Right ventricle myocardium inferior (tissue), 1 donor: Measurements from ENCODE around the gene STAT5A. TPM values are rescaled to one million over a fixed set of nuclear protein-coding genes. Genes with fewer than 3 reads are reported as not detected.
"Not testable (repeated sequence)": the region's sequence is repeated elsewhere in the genome, so short reads cannot be mapped to it uniquely, and the experiment has no call there.

Experiments
- ATAC-seq: fragments of 200-7000 bp; cut with Tn5 transposase; one replicate; pipeline ENCODE4 v1.9.1; 2020; ENCODE audit warnings: mild to moderate bottlenecking, moderate library complexity
- DNase-seq: peaks from one replicate; pipeline ENCODE4 v3.0.0; 2021; ENCODE audit errors: missing footprints
- intact Hi-C: fragments of 100-400 bp; cut with DNase I; formaldehyde crosslinking; loops from one replicate; pipeline ENCODE4 v1.11.0; 2022
- long read RNA-seq: library from polyadenylated mRNA; unstranded; transcript quantifications from one replicate; pipeline ENCODE4 v2.0.0, GENCODE V29; 2021
- total RNA-seq: library from RNA; stranded (reverse); fragmentation: NEBNext Ultra II Directional; extraction: Animal tissue kit (Norgen Biotek cat#: 25700); gene quantifications from one replicate; pipeline ENCODE4 v1.2.1, GENCODE V29; 2021
- donor health status: DM: no; HTN: yes; CAD: no; lungs with severe emphysema.

STAT5A gene
- 14.6 TPM for total RNA-seq
- long read RNA-seq, transcript STAT5A-211 (19 exons, 3,318 nt), result major isoform, 11 of 19 reads
- long read RNA-seq, partial matches to known transcripts, result 3 of 19 reads
- long read RNA-seq, other reads (novel, unspliced or antisense), result 3 of 19 reads

DNA sequence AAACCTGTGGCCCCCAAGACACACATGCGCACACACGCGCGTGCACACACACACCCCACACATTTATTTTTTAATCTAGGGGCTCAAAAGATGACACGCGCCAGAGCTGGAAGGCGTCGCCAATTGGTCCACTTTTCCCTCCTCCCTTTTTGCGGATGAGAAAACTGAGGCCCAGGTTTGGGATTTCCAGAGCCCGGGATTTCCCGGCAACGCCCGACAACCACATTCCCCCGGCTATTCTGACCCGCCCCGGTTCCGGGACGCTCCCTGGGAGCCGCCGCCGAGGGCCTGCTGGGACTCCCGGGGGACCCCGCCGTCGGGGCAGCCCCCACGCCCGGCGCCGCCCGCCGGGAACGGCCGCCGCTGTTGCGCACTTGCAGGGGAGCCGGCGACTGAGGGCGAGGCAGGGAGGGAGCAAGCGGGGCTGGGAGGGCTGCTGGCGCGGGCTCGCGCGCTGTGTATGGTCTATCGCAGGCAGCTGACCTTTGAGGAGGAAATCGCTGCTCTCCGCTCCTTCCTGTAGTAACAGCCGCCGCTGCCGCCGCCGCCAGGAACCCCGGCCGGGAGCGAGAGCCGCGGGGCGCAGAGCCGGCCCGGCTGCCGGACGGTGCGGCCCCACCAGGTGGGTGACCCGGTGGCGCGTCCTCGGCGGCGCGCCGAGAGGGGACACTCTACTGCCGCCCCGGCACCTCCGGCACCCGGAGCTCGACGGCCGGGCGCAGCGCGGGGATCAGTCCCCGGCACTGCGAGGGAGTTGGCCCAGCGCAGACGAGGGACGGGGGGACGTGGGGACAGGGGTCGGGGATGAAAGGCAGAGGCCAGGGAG, at the start of gene STAT5A:
STAT5A (plus strand) TSS at position 522 of the 826 bp plus-strand sequence. CDS start 914 bp downstream, outside the sequence.
- DNase-seq, result peak; percentile 96
- ATAC-seq, result peak; percentile 92
- intact Hi-C loops, result no loop called here

DNA sequence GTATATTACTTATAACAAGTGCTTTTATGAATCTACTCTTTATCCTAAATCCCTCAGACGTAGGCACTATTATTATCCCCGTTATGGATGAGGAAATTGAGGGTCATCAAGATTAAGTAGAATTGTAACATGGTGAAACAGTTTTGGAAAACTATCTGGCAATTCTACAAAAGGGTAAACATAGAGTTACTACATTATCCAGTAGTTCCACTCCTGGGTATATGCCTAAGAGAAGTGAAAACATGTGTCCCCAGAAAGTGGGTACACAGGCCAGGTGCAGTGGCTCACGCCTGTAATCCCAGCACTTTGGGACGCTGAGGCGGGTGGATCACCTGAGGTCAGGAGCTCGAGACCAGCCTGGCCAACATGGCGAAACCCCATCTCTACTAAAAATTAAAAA, 48.7 kb upstream of the STAT5A start:
- DNase-seq, ATAC-seq, intact Hi-C loops: not testable (repeated sequence)

DNA sequence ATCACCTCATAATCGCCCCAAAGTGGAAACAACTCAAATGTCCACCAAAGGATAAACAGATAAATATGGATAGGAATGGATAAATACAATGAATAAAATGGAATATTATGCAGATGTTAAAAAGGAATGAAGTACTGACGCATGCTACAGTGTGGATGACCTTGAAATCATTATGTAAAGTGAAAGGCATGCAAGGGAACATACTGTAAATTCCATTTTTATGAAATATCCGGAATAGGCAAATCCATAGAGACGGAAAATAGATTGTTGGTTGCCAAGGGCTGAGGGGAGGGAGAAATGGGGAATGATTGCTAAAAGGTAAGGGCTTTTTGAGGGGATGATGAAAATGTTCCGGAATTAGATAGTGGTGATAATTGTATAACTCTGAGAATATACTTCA, 48.1 kb upstream of the STAT5A start:
- DNase-seq (no peak), ATAC-seq (no peak)
- intact Hi-C loops, result no loop called here

DNA sequence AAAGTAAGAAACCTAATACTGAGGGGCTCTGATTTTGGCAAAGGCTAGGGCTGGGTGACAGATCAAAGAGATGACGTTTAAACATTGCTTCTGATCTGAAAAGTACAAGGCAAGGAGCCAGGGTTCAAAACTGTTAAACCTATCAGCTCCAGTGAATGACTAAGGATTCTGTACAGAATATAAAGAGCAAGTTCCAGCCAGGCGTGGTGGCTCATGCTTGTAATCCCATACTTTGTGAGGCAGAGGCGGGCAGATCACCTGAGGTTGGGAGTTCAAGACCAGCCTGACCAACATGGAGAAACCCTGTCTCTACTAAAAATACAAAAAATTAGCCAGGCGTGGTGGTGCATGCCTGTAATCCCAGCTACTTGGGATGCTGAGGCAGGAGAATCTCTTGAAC, 47.4 kb upstream of the STAT5A start:
- DNase-seq, ATAC-seq, intact Hi-C loops: not testable (repeated sequence)

DNA sequence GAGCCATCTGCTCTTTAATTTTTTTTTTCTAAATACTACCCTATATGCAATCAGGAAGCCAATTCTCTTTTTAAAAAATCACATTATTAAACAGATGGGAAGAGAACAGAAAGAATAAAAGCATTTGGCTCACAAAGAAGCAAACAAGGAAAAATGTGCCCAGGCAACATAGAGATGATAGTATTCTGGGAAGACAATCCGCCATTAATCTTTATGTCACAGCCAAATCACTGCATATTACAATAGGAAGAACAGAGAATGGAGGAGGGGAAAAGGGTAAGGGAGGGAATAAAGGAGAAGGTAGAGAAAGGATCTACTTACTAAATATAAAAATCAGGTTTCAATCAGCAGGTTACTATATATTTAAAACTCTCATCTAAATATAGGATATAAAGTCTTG, 46.4 kb upstream of the STAT5A start:
- ATAC-seq (no peak), DNase-seq (no peak)
- intact Hi-C loops, result no loop called here

DNA sequence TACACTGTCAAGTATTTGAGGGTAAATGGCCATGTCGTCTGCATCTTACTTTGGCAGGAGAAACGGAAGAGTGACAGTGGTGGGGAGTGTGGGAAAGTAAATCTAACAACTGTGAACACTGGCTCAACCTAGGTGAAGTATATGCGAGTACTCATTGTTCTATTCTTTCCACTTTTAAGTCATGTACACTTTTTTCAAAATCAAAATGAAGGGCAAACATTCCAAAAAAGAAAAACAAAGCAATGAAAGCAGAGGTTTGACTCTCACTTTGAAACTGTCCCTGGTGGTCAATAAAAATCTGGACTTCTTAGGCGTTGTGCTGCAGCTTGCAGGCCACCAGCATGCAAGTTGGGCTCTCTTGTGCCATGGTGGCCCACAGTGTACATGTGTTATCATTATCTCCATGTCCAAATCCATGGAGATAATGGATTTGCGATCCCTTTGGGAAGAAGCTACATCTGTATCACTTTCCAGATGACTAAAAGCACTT, 44.8 kb upstream of the STAT5A start:
- no peak for ATAC-seq
- intact Hi-C loops, result no loop called here

DNA sequence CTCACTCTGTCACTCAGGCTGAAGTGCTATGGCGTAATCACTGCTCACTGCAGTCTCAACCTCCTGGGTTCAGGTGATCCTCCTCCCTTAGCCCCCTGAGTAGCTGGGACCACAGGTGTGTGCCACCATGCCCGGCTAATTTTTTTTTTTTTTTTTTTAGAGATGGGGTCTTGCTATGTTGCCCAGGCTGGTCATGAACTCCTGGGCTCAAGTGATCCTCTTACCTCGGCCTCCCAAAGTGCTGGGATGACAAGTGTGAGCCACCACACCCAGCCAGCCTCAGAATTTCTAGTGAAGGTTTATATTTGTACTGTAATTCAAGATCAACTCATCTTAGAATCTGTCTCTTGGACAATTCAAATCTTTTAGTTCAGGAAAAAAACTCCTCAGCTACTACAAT, 44.2 kb upstream of the STAT5A start:
- intact Hi-C loops, DNase-seq, ATAC-seq: not testable (repeated sequence)

More for the DNA sequence above, 44.8 kb upstream of the STAT5A start:
- no peak for DNase-seq

DNA sequence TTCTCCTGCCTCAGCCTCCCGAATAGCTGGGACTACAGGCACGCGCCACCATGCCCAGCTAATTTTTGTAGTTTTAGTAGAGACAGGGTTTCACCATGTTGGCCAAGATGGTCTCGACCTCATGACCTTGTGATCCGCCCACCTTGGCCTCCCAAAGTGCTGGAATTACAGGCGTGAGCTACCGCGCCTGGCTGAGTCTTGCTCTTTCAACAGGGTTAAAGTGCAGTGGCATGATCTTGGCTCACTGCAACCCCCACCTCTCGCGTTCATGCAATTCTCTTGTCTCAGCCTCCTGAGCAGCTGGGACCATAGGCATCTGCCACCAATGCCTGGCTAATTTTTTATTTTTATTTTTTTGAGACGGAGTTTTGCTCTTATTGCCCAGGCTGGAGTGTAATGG, 43.1 kb upstream of the STAT5A start:
- intact Hi-C loops, ATAC-seq, DNase-seq: not testable (repeated sequence)

DNA sequence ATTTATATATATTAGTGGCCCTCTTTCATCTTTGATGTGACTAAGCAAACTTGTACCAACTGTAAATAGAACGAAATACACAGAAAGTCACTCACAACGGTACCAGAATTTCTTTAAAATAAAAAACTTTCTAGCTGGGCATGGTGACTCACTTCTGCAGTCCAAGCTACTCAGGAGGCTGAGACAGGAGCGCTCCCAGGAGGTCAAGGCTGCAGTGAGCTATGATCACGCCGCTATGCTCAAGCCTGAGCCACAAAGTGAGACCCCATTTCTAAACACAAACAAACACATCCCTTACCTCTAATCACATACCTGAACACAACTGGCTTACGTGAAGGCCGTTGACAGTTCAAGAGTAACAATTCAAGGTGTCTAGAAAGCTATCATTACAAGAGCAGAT, 41.8 kb upstream of the STAT5A start:
- ATAC-seq (no peak), DNase-seq (no peak)
- intact Hi-C loops, result no loop called here

DNA sequence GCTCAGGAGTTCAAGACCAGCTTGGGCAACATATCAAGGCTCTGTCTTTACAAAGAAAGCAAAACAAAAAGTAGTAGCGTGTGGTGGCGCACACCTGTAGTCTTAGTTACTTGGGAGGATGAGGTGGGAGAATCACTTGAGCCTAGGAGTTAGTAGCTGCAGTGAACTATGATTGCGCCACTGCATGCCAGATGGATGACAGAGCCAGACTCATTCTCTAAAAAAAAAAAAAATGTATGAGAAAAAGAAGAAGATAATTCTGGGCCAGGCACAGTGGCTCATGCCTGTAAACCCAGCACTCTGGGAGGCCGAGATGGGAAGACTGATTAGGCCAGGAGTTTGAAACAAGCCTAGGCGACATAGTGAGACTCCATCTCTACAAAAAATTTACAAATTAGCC, 40.6 kb upstream of the STAT5A start:
- ATAC-seq (no peak), DNase-seq (no peak)
- intact Hi-C loops, result no loop called here

DNA sequence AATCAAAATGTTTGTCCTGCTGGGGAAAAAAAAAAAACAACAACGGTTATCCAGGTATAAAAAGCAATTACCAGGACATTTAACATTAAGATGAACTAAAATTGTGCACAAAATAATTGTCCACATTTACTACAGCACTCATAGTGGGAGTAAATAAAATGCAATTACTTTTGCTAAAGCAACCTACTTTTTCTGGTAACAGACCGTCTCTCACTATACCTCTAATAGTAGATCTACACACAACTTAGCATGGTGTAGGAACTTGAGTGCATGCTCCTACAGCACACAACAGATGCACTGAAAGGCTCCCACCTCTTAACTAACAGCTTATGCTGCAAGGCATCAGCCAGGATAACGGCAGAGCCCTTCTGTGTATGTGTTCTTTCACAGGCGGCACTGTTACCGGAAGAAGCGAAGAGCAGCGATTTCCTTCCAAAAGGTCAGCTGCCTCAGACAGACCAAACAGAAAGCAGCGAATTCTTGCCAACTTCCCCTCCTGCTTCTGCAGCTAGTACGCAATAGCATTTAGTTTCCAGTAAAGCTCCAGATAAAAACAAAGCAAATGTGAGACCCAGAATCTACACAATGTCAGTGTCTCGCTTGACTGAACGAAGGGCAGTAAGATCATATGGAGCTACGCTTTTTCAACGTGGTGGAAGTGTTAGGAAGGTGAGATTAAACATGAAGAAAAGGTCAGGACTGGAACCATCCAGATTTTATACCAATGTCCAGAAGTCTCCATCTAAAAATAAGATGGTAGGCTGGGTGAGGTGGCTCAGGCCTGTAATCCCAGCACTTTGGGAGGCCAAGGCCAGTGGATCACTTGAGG, 39.7 kb upstream of the STAT5A start:
- ATAC-seq, result peak; percentile 96
- DNase-seq, result peak; percentile 74
- intact Hi-C loops, result no loop called here

DNA sequence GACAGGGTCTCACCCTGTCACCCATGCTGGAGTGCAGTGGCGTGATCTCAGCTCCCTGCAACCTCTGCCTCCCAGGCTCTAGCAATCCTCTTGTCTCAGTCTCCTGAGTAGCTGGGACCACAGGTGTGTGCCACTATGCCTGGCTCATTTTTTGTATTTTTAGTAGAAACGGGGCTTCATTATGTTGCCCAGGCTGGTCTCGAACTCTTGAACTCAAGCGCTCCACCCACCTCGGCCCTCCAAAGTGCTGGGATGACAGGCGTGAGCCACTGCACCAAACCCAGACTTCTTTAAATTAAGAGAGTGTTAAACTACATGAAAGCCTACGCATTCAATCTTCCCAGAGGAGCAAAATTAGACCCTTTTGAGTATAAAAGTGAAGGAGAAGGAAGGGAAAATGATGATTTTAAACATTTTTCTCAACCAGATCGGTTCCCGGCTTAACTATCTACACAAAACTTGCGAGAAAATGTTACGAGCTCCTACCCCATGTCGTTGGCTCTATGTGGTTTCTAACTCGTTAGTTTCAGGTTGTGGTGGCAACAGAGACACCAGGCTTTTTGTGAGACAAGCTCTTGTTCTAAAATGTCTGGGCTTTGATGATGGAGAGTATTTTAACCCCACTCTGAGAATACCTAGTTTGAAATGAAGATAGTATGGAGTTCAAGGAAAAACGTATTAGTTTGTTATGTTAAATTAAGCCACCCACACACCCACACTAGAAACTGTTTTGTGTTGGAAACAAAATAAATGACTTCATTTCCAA, 38.4 kb upstream of the STAT5A start:
- ATAC-seq (no peak), DNase-seq (no peak)
- intact Hi-C loops, result no loop called here

DNA sequence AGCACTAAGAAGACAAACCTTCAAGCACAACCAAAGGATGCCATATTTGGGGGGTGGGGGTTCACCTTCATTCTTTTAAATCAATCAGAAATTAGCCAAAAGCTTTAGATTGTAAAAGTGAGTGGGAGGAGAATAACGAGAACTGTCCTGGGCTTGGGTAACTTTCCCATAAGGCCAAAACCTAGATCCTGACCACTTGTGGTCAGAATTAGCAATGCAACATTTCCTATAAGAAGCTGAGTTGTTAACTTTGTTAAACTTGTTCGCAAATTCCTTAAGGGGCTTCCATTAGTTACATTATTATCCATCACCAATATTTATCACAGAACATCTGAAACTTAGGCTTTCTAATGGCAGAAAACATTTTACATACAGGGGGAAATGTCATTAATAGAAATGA, 37.2 kb upstream of the STAT5A start:
- intact Hi-C loops, result no loop called here
- ATAC-seq (no peak), DNase-seq (no peak)

DNA sequence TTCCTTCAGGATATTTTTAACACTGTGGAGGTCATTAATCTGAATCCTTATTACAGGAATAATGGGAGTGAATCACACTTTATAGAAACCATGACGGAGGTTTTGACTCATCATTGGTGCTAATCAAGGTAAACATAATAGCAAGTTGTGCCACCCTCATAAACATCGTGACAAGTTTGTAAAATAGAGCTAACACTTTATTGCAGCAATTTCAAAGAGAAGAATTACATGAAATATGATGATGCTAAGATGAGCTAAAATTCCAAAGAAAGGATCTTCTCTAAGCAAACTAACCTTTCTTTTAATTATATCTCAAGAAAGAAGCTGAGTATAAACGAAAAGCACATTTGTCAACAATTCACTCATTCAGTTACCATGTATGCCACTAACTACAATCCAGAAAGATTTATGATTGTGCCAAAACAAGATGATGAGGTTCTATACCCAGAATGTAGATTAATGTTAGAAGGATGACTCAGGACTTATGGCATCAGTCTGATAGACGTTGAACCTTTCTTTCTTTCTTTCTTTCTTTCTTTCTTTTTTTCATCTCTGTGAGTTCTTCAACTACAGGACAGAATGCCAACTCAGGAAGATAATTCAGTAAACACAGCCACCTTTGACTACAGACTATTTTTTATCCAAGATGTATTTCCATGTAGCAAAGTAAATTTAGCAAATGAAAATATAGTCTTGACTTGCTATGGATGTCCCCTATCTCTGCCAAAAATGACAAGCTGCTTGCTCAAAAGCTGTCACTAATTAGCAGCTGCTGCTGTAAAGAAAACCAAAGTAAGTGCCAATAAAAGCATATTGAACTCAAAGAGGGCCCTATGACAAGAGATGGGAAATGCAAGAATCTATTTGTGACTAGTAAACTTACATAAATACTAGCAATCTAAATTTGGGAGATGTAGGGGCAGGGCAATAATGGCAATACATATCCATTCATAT, 35.4 kb upstream of the STAT5A start:
- no peak for ATAC-seq

DNA sequence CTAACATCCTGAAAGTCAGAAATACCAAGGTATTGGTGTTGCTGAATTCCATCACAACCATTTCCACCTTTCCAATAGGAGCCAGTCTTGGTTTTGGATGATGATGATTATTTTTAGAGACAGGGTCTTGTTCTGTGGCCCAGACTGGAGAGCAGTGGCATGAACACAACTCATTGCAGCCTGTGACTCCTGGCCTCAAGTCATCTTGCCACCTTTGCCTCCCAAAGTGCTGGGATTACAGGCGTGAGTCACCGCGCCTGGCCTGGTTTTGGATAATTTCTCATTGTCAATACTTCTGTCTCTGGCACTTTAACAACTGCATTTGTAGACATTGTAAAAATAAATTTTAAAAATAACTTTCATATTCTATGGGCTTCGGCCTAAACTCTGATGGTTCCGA, 34.7 kb upstream of the STAT5A start:
- no peak for DNase-seq
- intact Hi-C loops, result no loop called here
- ATAC-seq, result no peak

More for the DNA sequence above, 35.4 kb upstream of the STAT5A start:
- DNase-seq, result no peak
- intact Hi-C loops, result no loop called here

DNA sequence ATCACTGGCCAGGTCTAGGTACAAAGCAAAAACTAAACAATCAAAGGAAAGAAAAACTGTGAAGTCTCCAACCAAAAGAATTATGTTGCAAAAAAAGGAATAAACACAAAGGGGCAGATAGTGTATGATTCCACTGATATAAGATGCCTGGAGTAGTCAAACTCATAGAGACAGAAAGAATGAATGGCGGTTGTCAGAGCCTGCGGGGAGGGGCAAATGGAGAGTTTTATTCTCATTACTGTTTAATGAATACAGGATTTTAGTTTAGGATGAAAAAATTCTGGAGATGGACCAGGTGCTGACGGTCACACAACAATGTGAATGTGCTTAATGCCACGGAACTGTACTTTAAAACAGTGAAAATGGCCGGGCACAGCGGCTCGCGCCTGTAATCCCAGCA, 32.9 kb upstream of the STAT5A start:
- intact Hi-C loops, result no loop called here
- ATAC-seq, result no peak
- no peak for DNase-seq

DNA sequence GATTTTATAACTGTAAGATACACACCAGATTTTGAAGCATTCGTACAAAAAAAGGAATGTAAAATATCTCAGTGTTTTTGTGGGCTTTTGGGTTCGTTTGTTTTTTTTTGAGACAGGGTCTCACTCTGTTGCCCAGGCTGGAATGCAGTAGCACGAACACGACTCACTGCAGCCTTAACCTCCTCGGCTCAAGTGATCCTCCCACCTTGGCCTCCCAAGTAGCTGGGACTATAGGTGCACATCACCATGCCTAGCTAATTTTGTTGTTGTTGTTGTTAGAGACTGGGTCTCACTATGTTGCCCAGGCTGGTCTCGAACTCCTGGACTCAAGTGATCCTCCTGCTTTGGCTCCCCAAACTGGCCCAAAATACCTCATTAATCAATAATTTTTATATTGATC, 28.0 kb upstream of the STAT5A start:
- DNase-seq (no peak), ATAC-seq (no peak)
- intact Hi-C loops, result no loop called here

DNA sequence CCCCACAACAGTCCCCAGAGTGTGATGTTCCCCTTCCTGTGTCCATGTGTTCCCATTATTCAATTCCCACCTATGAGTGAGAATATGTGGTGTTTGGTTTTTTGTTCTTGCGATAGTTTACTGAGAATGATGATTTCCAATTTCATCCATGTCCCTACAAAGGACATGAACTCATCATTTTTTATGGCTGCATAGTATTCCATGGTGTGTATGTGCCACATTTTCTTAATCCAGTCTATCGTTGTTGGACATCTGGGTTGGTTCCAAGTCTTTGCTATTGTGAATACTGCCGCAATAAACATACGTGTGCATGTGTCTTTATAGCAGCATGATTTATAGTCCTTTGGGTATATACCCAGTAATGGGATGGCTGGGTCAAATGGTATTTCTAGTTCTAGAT, 23.9 kb upstream of the STAT5A start:
- ATAC-seq, intact Hi-C loops, DNase-seq: not testable (repeated sequence)
